Measurements from ENCODE around the gene OR51B4.
"Not testable (repeated sequence)": the region's sequence is repeated elsewhere in the genome, so short reads cannot be mapped to it uniquely, and the experiment has no call there.

The OR51B4 gene

DNA sequence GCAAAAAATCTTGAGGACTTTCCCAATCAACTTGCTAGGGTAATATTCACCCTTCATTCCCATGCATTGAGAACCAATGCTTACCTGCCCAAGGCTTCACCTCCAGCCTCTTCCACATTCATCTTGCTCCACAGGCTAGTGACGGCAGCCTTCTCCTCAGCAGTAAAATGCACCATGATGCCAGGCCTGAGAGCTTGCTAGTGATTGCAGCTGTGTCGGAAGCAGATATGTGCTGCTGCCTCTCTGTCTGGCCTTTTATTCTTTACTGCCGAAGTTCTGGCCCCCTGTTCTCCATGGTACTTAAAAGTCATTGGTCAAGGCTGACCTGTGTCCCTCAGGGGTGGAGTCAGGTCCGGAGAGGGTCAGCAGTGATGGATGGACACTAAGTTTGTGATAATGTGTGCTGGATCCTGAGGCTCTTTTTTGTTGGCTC is 32.0 kb downstream of the OR51B4 start, which contains the start of gene HBE1:
HBE1 (minus strand) TSS at position 231 of the 433 bp plus-strand sequence; CDS start at position 176, 55 bp downstream.
- DNase-seq, result no peak

DNA sequence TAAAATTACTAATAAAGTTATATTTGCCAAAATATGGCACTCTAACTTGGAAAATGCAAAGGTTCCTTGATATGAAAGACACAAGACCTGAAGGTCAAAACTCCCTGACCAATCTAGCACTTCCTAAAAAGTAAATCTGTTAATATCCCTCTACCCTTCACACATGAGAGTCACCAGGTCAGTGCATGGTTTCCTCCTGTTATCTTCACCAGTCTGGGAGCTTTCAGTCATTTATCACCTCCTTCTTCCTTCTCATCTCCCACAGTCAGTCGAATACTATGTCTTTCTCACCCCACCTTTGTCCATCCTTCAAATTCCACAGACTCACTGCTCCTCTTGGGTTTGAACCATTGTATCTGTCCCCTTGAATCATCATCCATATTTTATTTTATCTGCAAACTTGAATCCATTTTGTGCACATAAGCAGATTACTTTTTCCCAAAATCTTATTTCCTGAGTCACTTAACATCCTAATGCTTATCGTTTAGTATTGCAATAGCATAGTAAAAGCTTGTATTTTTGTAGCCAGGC is 34.6 kb downstream of the OR51B4 start:
- no peak for DNase-seq

DNA sequence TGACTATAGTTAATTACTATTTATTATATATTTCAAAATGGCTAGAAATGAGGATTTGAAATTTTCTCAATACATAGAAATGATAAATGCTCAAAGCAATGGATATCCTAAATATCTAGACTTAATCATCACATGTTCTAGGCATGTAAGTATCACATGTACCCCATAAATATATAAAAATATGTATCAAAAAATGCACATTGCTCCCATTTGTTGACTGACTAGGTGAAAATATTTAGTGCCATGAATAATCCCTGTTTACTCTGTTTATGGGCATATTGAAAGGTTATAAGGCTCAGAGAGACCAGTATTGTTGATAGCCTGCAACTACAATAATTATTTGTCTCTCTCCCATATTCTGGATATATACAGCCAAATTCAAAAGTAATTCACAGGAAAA is 35.1 kb downstream of the OR51B4 start:
- DNase-seq, result no peak

DNA sequence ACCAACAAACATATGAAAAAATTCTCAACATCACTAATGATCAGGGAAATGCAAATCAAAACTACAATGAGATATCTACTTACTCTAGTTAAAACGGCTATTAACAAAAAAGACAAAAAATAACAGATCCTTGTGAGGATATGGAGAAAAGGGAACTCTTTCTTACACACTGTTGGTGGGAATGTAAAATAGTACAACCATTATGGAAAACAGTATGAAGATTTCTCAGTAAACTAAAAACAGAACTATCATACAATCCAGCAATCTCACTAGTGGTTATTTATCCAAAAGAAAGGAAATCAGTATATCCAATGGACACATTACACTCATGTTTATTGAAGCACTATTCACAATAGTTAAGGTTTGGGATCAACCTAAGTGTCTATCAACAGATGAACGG is 35.9 kb downstream of the OR51B4 start:
- DNase-seq, result no peak

DNA sequence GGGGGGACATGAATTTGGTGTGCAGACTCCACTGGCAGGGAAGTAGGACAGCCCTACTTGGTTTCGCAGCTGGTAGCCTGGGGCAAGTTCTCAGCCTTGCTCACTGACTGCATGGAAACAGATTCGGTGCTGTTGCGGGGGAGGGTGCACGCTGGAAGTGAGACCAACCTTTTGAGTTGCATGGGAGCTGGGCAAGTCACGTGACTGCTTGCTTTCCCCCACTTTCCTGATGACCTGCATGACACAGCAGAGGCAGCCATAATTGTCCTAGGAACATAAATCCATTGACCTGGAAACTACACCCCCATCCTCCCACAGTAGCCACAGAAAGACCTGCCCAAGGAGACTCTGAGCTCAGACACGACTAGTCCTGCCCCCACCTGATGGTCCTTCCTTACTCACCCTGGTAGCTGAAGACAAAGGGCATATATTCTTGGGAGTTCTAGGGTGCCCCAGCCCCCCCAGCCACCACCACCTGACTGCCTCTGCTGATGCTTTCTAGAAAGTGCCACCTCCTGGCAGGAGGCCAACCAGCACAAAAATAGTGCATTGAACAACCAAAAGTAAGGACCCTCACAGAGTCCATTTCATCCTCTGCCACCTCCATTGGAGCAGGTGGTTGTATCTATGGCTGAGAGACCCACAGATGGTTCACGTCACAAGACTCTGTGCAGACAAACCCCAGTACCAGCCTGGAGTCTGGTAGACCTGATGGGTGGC is 43.0 kb downstream of the OR51B4 start:
- DNase-seq, result no peak

DNA sequence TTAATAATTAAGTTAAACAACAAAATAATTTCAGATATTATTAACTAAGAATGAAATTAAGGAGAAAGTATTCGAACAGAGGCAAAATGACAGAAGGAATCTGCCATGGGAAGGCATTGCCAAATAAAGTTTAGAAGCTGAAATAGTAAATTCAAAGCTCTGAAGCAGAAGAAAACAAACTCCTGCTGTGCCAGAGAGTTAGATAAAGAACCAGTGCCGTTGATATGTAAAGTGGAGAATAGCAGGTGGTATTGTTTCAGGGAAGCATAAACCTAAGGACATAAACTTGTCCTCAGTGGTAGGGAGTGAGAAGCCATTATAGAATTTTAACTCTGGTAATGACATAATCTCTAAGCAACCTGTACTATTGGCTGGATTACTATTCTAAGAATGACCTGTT is 44.5 kb downstream of the OR51B4 start:
- no peak for DNase-seq

DNA sequence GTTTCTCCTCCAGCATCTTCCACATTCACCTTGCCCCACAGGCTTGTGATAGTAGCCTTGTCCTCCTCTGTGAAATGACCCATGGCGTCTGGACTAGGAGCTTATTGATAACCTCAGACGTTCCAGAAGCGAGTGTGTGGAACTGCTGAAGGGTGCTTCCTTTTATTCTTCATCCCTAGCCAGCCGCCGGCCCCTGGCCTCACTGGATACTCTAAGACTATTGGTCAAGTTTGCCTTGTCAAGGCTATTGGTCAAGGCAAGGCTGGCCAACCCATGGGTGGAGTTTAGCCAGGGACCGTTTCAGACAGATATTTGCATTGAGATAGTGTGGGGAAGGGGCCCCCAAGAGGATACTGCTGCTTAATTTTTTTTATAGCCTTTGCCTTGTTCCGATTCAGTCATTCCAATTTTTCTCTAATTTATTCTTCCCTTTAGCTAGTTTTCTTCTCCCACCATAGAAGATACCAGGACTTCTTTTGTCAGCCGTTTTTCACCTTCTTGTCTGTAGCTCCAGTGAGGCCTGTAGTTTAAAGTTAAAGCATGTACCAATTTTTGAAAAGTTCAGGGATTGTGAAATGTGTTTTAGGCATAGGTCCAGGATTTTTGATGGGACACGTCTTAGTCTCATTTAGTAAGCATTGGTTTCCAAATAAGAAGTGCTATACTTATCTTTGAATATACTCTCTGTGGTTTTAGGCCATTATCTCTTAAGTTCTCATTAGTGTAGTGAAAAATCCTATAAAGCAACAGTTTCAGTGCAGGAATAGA is 46.9 kb downstream of the OR51B4 start, which contains the start of gene HBG2:
HBG2 (minus strand) TSS at position 136 of the 768 bp plus-strand sequence; CDS start at position 83, 53 bp downstream.
- DNase-seq, result not testable (repeated sequence)

DNA sequence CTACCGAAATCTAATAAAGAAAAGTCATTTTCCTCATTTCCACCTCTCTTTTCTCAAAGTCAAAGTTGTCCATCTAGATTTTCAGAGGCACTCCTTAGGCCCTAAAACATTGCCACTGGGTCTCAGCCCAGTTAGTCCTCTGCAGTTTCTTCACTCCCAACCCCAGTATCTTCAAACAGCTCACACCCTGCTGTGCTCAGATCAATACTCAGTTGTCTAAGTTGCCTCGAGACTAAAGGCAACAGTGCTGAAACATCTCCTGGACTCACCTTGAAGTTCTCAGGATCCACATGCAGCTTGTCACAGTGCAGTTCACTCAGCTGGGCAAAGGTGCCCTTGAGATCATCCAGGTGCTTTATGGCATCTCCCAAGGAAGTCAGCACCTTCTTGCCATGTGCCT is 47.7 kb downstream of the OR51B4 start:
- not testable (repeated sequence) for DNase-seq

DNA sequence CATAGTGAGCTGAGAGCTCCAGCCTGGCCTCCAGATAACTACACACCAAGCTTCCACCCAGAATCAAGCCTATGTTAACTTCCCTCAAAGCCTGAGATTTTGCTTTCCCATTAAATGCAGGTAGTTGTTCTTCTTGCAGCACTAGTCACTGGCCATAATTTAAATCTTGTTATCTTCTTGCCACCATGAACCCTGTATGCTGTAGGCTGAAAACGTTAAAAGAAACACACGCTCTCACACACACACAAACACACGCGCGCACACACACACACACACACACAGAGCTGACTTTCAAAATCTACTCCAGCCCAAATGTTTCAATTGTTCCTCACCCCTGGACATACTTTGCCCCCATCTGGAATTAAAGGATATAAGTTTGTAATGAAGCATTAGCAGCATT is 48.3 kb downstream of the OR51B4 start:
- not testable (repeated sequence) for DNase-seq

DNA sequence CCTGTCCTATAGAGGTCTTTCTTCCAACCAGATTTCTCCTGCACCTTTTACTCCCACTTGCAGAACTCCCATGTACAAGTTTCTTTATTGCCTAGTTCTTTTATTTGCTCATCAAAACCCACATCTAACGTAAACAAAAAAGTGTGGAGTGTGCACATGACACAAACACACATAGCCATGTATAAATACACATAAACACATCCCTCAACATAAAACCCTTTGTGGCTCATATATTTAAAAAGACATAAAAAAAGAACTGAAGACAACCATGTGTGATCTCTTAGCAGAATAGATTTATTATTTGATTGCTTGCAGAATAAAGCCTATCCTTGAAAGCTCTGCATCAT is 48.9 kb downstream of the OR51B4 start:
- no peak for DNase-seq

DNA sequence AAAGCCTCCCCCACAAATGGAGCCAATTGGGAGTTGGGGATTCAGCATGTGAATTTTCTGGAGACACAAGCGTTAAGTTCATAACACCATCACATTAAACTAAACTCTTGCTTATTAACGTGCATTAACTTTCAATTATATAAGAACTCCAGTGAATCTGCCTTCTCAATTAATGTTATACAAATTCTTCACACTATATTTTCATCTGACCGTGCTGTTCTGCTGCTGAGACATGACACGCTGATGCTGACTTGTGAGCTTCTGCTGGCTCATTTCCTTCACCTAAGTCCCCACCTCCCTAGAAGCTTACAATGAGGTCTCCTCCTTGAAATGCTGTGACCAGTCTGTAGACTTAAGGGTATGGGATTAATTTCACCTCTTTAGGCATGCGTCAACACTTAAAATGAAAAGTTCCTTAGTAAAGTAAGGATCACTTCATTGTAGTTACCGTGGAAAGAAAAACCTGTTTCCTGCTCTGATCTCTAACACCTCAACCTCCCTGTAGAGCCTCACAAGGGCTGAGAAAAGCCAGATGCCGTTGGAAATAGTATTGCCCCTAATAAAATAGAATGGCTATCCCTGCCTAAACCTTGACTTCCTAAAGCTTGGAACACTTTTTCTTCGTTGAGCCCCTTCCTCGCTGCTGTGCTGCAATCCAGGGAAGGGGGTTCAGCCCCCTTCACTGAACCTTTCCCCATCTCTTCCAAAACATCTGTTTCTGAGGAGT is 49.4 kb downstream of the OR51B4 start:
- DNase-seq, result no peak

DNA sequence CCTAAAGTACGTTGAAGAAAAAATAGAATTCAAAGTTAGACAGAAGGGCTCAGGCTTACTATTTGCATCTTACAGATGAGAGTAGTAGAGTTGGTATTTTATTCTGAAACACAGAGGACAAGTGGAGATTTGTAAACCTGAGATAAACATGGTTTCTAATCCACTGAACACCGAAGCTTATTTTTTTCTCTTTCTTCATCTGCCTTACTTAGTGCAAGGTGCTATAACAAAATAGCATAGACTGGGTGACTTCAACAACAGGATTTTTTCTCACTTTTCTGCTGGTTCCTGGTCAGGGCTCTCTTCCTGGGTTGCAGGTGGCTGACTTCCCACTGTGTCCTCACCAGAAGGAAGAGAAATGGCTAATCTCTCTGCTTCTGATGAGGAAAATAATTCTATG is 50.0 kb downstream of the OR51B4 start:
- no peak for DNase-seq

All from stimulated activated CD4-positive, alpha-beta T cell treated with anti-CD3 and anti-CD28 coated beads, Interleukin-2, amount 100 ng/mL, for 24 hours (primary cell).